Neutrophil (primary cell): ENCODE measurements around the gene ABCD1.
"Not testable (repeated sequence)": the region's sequence is repeated elsewhere in the genome, so short reads cannot be mapped to it uniquely, and the experiment has no call there.

Experiments used
- H3K27ac ChIP-seq: fragments of 200-600 bp; sonication (generic); 2 replicates; pipeline ENCODE4 v1.5.1; 2016; ENCODE audit warnings: mild to moderate bottlenecking, moderate library complexity
- H3K27me3 ChIP-seq: fragments of 200-600 bp; sonication (generic); 2 replicates; pipeline ENCODE4 v1.6.0; 2016; ENCODE audit warnings: mild to moderate bottlenecking
- H3K36me3 ChIP-seq: fragments of 200-600 bp; sonication (generic); 2 replicates; pipeline ENCODE4 v1.5.1; 2017
- H3K4me1 ChIP-seq, 2 experiments: fragments of 200-600 bp in 1 of 2; sonication (generic) in 1 of 2; 1 replicate in 1 of 2; 2 replicates in 1 of 2; pipeline versions ENCODE4 v1.5.1 to v1.6.1; 2013 to 2016; ENCODE audit warnings: low read depth in 1 of 2, low read length in 1 of 2, mild to moderate bottlenecking in 1 of 2, moderate library complexity in 1 of 2; ENCODE audit not compliant: control insufficient read depth in 1 of 2, insufficient read depth in 1 of 2
- H3K4me3 ChIP-seq, 2 experiments: fragments of 200-600 bp in 1 of 2; sonication (generic) in 1 of 2; 1 replicate in 1 of 2; 2 replicates in 1 of 2; pipeline ENCODE4 v1.5.1; 2013 to 2016; ENCODE audit warnings: low read depth in 1 of 2, low read length in 1 of 2, mild to moderate bottlenecking in 1 of 2, moderate library complexity in 1 of 2
- H3K9me3 ChIP-seq: fragments of 200-600 bp; sonication (generic); 2 replicates; pipeline ENCODE4 v1.5.1; 2016
- TF ChIP-seq, protein P1 (sequence below): fragments of 200-600 bp; sonication (generic); IDR thresholded peaks from 2 replicates; pipeline ENCODE4 v1.5.1; 2016; ENCODE audit warnings: antibody characterized with exemption

ABCD1 gene

GRCh38 chrX:153688911-153689590 lies 35.6 kb upstream of the ABCD1 start:
- no peak overlapping the region for H3K4me3 ChIP-seq

GRCh38 chrX:153689654-153690465 lies 34.8 kb upstream of the ABCD1 start:
- H3K27me3 ChIP-seq, result peaks cover 73% of the 10 kb centered on the region
- no peak overlapping the region for H3K27ac ChIP-seq
- H3K4me3 ChIP-seq, result no peak overlapping the region
- H3K9me3 ChIP-seq, result no peaks in the 10 kb centered on the region
- no peaks in the 10 kb centered on the region for H3K4me1 ChIP-seq
- H3K36me3 ChIP-seq, result peaks cover 11% of the 10 kb centered on the region
- TF ChIP-seq, protein P1, sequence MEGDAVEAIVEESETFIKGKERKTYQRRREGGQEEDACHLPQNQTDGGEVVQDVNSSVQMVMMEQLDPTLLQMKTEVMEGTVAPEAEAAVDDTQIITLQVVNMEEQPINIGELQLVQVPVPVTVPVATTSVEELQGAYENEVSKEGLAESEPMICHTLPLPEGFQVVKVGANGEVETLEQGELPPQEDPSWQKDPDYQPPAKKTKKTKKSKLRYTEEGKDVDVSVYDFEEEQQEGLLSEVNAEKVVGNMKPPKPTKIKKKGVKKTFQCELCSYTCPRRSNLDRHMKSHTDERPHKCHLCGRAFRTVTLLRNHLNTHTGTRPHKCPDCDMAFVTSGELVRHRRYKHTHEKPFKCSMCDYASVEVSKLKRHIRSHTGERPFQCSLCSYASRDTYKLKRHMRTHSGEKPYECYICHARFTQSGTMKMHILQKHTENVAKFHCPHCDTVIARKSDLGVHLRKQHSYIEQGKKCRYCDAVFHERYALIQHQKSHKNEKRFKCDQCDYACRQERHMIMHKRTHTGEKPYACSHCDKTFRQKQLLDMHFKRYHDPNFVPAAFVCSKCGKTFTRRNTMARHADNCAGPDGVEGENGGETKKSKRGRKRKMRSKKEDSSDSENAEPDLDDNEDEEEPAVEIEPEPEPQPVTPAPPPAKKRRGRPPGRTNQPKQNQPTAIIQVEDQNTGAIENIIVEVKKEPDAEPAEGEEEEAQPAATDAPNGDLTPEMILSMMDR, result no peak

More at GRCh38 chrX:153688911-153689590, 35.6 kb upstream of the ABCD1 start:
- Histone ChIP-seq H3K36me3 (peaks cover 3% of the 10 kb centered on the region), H3K27me3 (peaks cover 81% of the 10 kb centered on the region), H3K4me1 (no peaks in the 10 kb centered on the region), H3K9me3 (no peaks in the 10 kb centered on the region), H3K27ac (no peak overlapping the region)
- TF ChIP-seq, protein P1, result no peak

DNA sequence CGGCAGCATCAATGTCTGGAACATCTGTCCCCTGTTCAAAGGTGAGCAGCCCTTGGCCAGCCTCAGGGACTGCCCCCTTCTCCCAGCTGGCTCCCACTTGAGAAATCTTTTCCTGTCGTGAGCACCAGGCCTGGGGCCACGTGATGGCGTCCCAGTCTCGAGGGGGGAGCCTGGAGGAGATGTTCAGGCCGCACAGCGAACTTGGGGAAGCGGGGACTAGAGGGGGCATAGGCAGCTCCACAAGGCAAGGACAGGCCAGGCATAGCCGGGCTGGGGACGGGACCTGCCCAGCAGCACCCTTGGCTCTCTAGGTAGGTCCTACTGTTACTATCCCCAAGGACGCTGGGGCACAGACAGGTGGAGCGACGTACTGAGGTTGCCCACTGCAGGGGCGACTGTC lies 34.2 kb upstream of the ABCD1 start:
- Histone ChIP-seq H3K36me3 (peaks cover 13% of the 10 kb centered on the region), H3K4me1 (no peaks in the 10 kb centered on the region), H3K27ac (no peak overlapping the region), H3K9me3 (no peaks in the 10 kb centered on the region), H3K4me3 (no peak overlapping the region), H3K27me3 (peaks cover 66% of the 10 kb centered on the region)
- TF ChIP-seq, protein P1, result no peak

- Histone ChIP-seq H3K27me3 (peaks cover 59% of the 10 kb centered on the region), H3K36me3 (peaks cover 17% of the 10 kb centered on the region)
- not testable (repeated sequence) for H3K4me1 ChIP-seq, H3K4me3 ChIP-seq, H3K27ac ChIP-seq, H3K9me3 ChIP-seq
Measured at GRCh38 chrX:153691032-153691827, 33.4 kb upstream of the ABCD1 start.

DNA sequence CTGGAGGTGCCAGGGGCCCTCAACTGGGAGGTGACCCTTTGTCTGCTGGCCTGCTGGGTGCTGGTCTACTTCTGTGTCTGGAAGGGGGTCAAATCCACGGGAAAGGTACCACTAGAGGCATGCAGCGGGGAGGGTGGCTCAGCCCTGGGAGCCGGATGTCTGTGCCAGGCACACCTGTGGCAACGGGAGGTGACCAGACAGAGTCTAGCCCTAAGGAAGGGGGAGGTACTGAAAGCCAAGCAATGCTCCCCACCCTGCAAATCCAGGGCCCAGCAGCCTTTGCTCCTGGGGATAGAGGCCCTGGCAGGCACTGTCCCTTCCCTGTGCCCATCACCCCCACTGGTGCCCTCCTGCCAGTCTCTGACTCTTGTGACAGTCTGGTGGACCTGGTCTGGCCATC lies 32.7 kb upstream of the ABCD1 start:
- Histone ChIP-seq H3K4me1 (no peaks in the 10 kb centered on the region), H3K9me3 (no peaks in the 10 kb centered on the region), H3K36me3 (peaks cover 23% of the 10 kb centered on the region), H3K27me3 (peaks cover 51% of the 10 kb centered on the region), H3K4me3 (no peak overlapping the region), H3K27ac (no peak overlapping the region)
- TF ChIP-seq, protein P1, result no peak
